ENCODE measurements around the gene PPM1D. TPM values are rescaled to one million over a fixed set of nuclear protein-coding genes. Genes with fewer than 3 reads are reported as not detected.
A peak's percentile ranks its signal among the peaks of the same experiment; 100 is the strongest.
"Not testable (repeated sequence)": the region's sequence is repeated elsewhere in the genome, so short reads cannot be mapped to it uniquely, and the experiment has no call there.

Gene PPM1D
- total and polyA plus RNA-seq, 2 experiments from 2014 or later: 18.3 to 18.6 TPM

DNA sequence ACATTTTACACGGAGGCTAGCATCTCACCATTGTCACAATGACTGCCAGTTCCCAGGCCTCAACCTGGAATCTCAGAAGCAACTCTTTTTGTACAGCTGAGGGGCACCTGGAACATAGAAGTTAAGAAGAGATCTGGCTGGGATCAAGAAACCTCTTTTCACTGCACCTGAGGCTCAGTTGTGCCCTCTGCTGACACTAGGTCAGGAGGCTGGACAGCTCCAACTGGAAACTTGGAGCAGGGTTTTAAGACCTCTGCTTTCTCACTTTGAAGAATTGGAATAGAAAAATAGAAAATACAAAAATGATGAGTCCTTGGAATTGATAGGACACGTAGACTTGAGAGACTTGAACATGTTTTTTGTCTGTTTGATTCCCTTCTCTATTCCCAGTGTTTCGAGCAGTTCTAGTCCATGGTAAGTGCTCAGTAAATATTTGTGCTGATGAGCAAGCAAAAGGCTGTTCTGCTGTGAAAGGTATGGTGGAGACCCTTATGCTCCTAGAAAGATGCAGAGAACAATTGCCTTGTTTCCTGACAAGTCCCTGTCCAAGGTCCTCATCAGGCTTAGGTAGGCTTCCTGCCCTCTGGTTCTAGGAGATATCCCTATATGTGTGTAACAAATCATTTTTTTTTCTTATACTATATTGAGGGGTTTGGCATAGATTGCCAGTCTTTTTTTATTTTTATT, 13.6 kb upstream of the PPM1D start:
- Histone ChIP-seq H3K27ac (no peak overlapping the region), H3K36me3 (replicated peaks; ENCODE audit: insufficient read depth, low read depth) (no peaks in the 10 kb centered on the region), H3K9me3 (ENCODE audit: low read depth) (no peaks in the 10 kb centered on the region), H3K79me2 (no peaks in the 10 kb centered on the region), H3K27me3 (no peaks in the 10 kb centered on the region), H2AFZ (no peak overlapping the region), H4K20me1 (ENCODE audit: insufficient read depth, poor library complexity, severe bottlenecking) (no peaks in the 10 kb centered on the region), H3K9me2 (replicated peaks; ENCODE audit: insufficient read depth) (no peaks in the 10 kb centered on the region), H3K4me3 (no peak overlapping the region), H3K4me2 (no peak overlapping the region), H3K4me1 (ENCODE audit: insufficient read depth) (no peaks in the 10 kb centered on the region)
- peak; percentile 40 for DNase-seq (ENCODE audit: low spot score)
- no peak for TF ChIP-seq EZH2phosphoT487 (IDR thresholded peaks at IDR 0.05; ENCODE audit: low read depth, severe bottlenecking, unreplicated experiment)
- TF ChIP-seq, protein P1, sequence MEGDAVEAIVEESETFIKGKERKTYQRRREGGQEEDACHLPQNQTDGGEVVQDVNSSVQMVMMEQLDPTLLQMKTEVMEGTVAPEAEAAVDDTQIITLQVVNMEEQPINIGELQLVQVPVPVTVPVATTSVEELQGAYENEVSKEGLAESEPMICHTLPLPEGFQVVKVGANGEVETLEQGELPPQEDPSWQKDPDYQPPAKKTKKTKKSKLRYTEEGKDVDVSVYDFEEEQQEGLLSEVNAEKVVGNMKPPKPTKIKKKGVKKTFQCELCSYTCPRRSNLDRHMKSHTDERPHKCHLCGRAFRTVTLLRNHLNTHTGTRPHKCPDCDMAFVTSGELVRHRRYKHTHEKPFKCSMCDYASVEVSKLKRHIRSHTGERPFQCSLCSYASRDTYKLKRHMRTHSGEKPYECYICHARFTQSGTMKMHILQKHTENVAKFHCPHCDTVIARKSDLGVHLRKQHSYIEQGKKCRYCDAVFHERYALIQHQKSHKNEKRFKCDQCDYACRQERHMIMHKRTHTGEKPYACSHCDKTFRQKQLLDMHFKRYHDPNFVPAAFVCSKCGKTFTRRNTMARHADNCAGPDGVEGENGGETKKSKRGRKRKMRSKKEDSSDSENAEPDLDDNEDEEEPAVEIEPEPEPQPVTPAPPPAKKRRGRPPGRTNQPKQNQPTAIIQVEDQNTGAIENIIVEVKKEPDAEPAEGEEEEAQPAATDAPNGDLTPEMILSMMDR (IDR thresholded peaks at IDR 0.05; ENCODE audit: poor library complexity): peak; percentile 32
- WGBS (ENCODE audit: low lambda C conversion rate, missing lambda C conversion rate): 37% methylated on average over 3 of the region's 3 CpGs

DNA sequence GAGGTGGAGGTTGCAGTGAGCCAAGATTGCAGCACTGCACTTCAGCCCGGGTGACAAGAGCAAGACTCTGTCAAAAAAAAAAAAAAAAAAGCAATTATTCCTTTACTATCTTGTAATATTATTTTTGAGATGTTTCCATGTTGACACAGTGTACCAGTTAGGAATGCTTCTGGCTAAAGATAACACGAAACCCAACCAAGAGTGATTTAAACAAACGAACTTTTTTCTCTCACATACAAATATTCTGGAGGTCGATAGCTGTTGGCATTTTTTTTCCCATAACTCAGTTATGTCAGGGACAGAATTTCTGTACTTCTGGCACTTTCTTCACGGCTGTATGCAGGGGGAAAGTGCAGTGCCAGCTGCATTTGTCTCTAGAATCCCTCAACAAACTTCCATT, 9.9 kb upstream of the PPM1D start:
- Histone ChIP-seq H3K4me3 (no peak overlapping the region), H3K4me1 (ENCODE audit: insufficient read depth) (no peaks in the 10 kb centered on the region), H3K36me3 (replicated peaks; ENCODE audit: insufficient read depth, low read depth) (no peaks in the 10 kb centered on the region), H4K20me1 (ENCODE audit: insufficient read depth, poor library complexity, severe bottlenecking) (no peaks in the 10 kb centered on the region), H3K9me3 (ENCODE audit: low read depth) (no peaks in the 10 kb centered on the region), H3K79me2 (no peaks in the 10 kb centered on the region), H3K27ac (no peak overlapping the region), H3K27me3 (no peaks in the 10 kb centered on the region), H3K4me2 (no peak overlapping the region), H3K9me2 (replicated peaks; ENCODE audit: insufficient read depth) (no peaks in the 10 kb centered on the region), H2AFZ (no peak overlapping the region)
- 74% methylated on average over 5 of the region's 5 CpGs for WGBS (ENCODE audit: low lambda C conversion rate, missing lambda C conversion rate)
- TF ChIP-seq, protein P1 (IDR thresholded peaks at IDR 0.05; ENCODE audit: poor library complexity): no peak
- TF ChIP-seq EZH2phosphoT487 (IDR thresholded peaks at IDR 0.05; ENCODE audit: low read depth, severe bottlenecking, unreplicated experiment) (no peak), EZH2 (IDR thresholded peaks at IDR 0.05; ENCODE audit: borderline replicate concordance) (no peak)
- DNase-seq (ENCODE audit: low spot score): no peak

DNA sequence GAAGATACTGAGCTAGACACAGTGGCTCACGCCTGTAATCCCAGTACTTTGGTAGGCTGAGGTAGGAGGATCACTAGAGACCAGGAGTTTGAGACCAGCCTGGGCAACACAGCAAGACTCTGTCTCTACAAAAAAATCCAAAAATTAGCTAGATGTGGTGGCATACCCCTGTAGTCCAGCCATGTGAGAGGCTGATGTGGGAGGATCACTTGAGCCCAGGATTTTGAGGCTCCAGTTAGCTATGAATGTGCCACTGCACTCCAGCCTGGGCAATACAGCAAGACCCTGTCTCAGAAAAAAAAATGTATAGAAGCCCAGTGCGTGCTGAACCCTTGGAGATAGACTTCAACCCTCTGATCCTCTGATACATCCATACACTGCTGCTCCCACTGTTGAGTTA, 7.2 kb upstream of the PPM1D start:
- no peaks in the 10 kb centered on the region for H3K9me2 ChIP-seq (replicated peaks; ENCODE audit: insufficient read depth)
- H3K79me2 ChIP-seq: no peaks in the 10 kb centered on the region
- H3K4me3 ChIP-seq: no peak overlapping the region
- TF ChIP-seq EZH2 (IDR thresholded peaks at IDR 0.05; ENCODE audit: borderline replicate concordance) (no peak), EZH2phosphoT487 (IDR thresholded peaks at IDR 0.05; ENCODE audit: low read depth, severe bottlenecking, unreplicated experiment) (no peak)
- TF ChIP-seq, protein P1 (IDR thresholded peaks at IDR 0.05; ENCODE audit: poor library complexity): no peak
- H3K4me1 ChIP-seq (ENCODE audit: insufficient read depth): no peaks in the 10 kb centered on the region
- H3K27ac ChIP-seq: no peak overlapping the region
- no peaks in the 10 kb centered on the region for H3K9me3 ChIP-seq (ENCODE audit: low read depth)
- no peak overlapping the region for H2AFZ ChIP-seq
- no peaks in the 10 kb centered on the region for H3K36me3 ChIP-seq (replicated peaks; ENCODE audit: insufficient read depth, low read depth)
- no peak overlapping the region for H3K4me2 ChIP-seq
- 88% methylated on average over 2 of the region's 2 CpGs for WGBS (ENCODE audit: low lambda C conversion rate, missing lambda C conversion rate)
- no peaks in the 10 kb centered on the region for H3K27me3 ChIP-seq
- DNase-seq (ENCODE audit: low spot score): no peak
- H4K20me1 ChIP-seq (ENCODE audit: insufficient read depth, poor library complexity, severe bottlenecking): no peaks in the 10 kb centered on the region

DNA sequence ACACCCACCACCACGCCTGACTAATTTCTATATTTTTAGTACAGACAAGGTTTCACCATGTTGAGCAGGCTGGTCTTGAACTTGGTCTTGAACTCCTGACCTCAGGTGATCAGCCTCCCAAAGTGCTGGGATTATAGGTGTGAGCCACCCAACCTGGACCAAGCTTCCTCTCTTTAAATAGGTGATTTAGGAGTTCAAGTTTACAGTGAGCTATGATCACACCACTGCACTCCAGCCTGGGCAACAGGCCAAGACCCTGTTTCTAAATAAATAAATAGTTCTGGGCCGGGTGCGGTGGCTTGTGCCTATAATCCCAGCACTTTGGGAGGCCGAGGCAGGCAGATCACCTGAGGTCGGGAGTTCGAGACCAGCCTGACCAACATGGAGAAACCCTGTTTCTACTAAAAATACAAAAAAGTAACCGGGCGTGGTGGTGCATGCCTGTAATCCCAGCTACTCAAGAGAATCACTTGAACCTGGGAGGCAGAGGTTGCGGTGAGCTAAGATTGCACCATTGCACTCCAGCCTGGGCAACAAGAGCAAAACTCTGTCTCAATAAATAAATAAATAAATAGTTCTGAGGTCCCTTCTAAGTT, 6.5 kb upstream of the PPM1D start:
- not testable (repeated sequence) for H3K36me3 ChIP-seq (replicated peaks; ENCODE audit: insufficient read depth, low read depth); H3K9me3 ChIP-seq (ENCODE audit: low read depth); H3K27me3 ChIP-seq; H4K20me1 ChIP-seq (ENCODE audit: insufficient read depth, poor library complexity, severe bottlenecking); H3K4me2 ChIP-seq; H2AFZ ChIP-seq; H3K4me1 ChIP-seq (ENCODE audit: insufficient read depth); H3K27ac ChIP-seq; H3K4me3 ChIP-seq; H3K79me2 ChIP-seq; H3K9me2 ChIP-seq (replicated peaks; ENCODE audit: insufficient read depth); DNase-seq (ENCODE audit: low spot score)
- WGBS (ENCODE audit: low lambda C conversion rate, missing lambda C conversion rate): 86% methylated on average over 9 of the region's 9 CpGs

DNA sequence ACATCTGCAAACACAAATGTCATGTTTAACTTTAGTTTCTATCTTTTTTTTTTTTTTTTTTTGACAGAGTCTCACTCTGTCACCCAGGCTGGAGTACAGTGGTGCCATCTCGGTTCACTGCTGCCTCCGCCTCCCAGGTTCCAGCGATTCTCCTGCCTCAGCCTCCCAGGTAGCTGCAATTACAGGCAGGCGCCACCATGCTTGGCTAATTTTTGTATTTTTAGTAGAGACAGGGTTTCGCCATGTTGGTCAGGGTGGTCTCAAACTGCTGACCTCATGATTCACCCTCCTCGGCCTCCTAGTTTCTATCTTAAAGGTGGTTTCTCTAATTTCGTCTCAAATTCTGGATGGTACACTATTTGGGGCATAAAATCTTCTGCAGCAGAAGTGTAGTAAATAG, 5.8 kb upstream of the PPM1D start:
- not testable (repeated sequence) for H3K79me2 ChIP-seq; H3K4me2 ChIP-seq; H3K27me3 ChIP-seq; H3K27ac ChIP-seq; H3K4me1 ChIP-seq (ENCODE audit: insufficient read depth); H2AFZ ChIP-seq; H4K20me1 ChIP-seq (ENCODE audit: insufficient read depth, poor library complexity, severe bottlenecking); H3K9me3 ChIP-seq (ENCODE audit: low read depth); DNase-seq (ENCODE audit: low spot score); H3K4me3 ChIP-seq; H3K36me3 ChIP-seq (replicated peaks; ENCODE audit: insufficient read depth, low read depth); H3K9me2 ChIP-seq (replicated peaks; ENCODE audit: insufficient read depth)
- 97% methylated on average over 7 of the region's 7 CpGs for WGBS (ENCODE audit: low lambda C conversion rate, missing lambda C conversion rate)
